Left ventricle myocardium inferior (tissue), 1 donor: ENCODE results near the gene SPATS2L. TPM values are rescaled to one million over a fixed set of nuclear protein-coding genes. Genes with fewer than 3 reads are reported as not detected.

Source experiments
- DNase-seq: peaks from one replicate; pipeline ENCODE4 v3.0.0-alpha.2; 2020
- H3K27ac ChIP-seq: fragments of 200-600 bp; replicated peaks from 2 replicates; pipeline ENCODE4 v1.8.0; 2021
- H3K27me3 ChIP-seq: fragments of 200-600 bp; 2 replicates; pipeline ENCODE4 v1.8.0; 2021; ENCODE audit warnings: low read depth
- H3K36me3 ChIP-seq: fragments of 200-600 bp; 2 replicates; pipeline ENCODE4 v1.8.0; 2021
- H3K4me1 ChIP-seq: fragments of 200-600 bp; 2 replicates; pipeline ENCODE4 v1.8.0; 2021
- H3K4me3 ChIP-seq: fragments of 200-600 bp; 2 replicates; pipeline ENCODE4 v1.8.0; 2021; ENCODE audit warnings: mild to moderate bottlenecking, moderate library complexity
- H3K9me3 ChIP-seq: fragments of 200-600 bp; replicated peaks from 2 replicates; pipeline ENCODE4 v1.8.0; 2021
- CTCF ChIP-seq: fragments of 200-600 bp; IDR thresholded peaks from 2 replicates; pipeline ENCODE4 v1.8.0; 2021; ENCODE audit warnings: antibody characterized with exemption, mild to moderate bottlenecking, borderline replicate concordance
- intact Hi-C: fragments of 100-400 bp; cut with micrococcal nuclease; formaldehyde crosslinking; loops from one replicate; pipeline ENCODE4 v1.11.0; 2022
- total RNA-seq: library from RNA; stranded (reverse); fragmentation: NEBNext Ultra II Directional; extraction: Animal tissue kit (Norgen Biotek cat#: 25700); gene quantifications from one replicate; pipeline ENCODE4 v1.2.1, GENCODE V29; 2021
- donor health status: DM: no; HTN: yes; CAD: no; lungs with severe emphysema.

Gene SPATS2L
- total RNA-seq, 1 donor from 2014 or later = 54.9 TPM

GRCh38 chr2:200404615-200405014, 98.1 kb downstream of the SPATS2L start:
- Histone ChIP-seq H3K27ac (no peak overlapping the region), H3K9me3 (no peaks in the 10 kb centered on the region), H3K4me1 (peaks cover 41% of the 10 kb centered on the region), H3K4me3 (no peak overlapping the region), H3K36me3 (no peaks in the 10 kb centered on the region), H3K27me3 (no peaks in the 10 kb centered on the region)
- no peak for DNase-seq
- intact Hi-C loops = no loop called here
- TF ChIP-seq CTCF = no peak

GRCh38 chr2:200405599-200406298, 99.3 kb downstream of the SPATS2L start:
- peak overlapping the region; percentile 25 for H3K27ac ChIP-seq
- H3K36me3 ChIP-seq = no peaks in the 10 kb centered on the region
- H3K4me1 ChIP-seq = peaks cover 41% of the 10 kb centered on the region
- H3K4me3 ChIP-seq = no peak overlapping the region
- DNase-seq = no peak
- TF ChIP-seq CTCF = no peak
- H3K9me3 ChIP-seq = no peaks in the 10 kb centered on the region
- no peaks in the 10 kb centered on the region for H3K27me3 ChIP-seq
- intact Hi-C loops = no loop called here

GRCh38 chr2:200406379-200406778, 99.9 kb downstream of the SPATS2L start:
- Histone ChIP-seq H3K4me3 (no peak overlapping the region), H3K27ac (peak overlapping the region; percentile 25), H3K36me3 (no peaks in the 10 kb centered on the region), H3K27me3 (no peaks in the 10 kb centered on the region), H3K9me3 (no peaks in the 10 kb centered on the region), H3K4me1 (peaks cover 41% of the 10 kb centered on the region)
- DNase-seq = no peak
- intact Hi-C loops = no loop called here
- TF ChIP-seq CTCF = no peak

GRCh38 chr2:200408428-200409316, 102.2 kb downstream of the SPATS2L start:
- intact Hi-C loops = no loop called here
- no peaks in the 10 kb centered on the region for H3K27me3 ChIP-seq
- peaks cover 41% of the 10 kb centered on the region for H3K4me1 ChIP-seq
- no peak overlapping the region for H3K27ac ChIP-seq
- H3K4me3 ChIP-seq = no peak overlapping the region
- no peaks in the 10 kb centered on the region for H3K9me3 ChIP-seq
- TF ChIP-seq CTCF = no peak
- DNase-seq = no peak
- H3K36me3 ChIP-seq = peaks cover 4% of the 10 kb centered on the region

DNA sequence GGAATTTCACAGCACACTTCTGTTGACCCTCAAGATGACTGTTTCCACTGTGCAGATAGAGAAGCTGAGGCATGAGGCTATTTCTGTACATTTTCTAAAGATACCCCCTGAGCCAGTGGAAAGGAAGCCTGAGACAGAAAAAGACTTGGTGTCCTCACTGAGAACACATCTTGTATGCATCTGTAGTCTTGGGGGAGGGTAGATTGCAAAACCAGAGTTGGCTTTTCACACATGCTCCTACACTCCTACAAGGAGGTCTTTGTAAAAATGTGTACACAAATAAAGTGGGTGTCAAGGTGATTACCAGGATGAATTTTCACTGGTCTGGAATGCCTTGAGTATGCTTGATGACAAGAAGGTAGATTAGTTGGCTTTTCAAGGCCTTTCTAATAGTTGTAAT, 105.3 kb downstream of the SPATS2L start:
- H3K36me3 ChIP-seq = peaks cover 20% of the 10 kb centered on the region
- no peak overlapping the region for H3K27ac ChIP-seq
- no peak for DNase-seq
- H3K4me1 ChIP-seq = peaks cover 16% of the 10 kb centered on the region
- H3K27me3 ChIP-seq = no peaks in the 10 kb centered on the region
- H3K4me3 ChIP-seq = no peak overlapping the region
- no peaks in the 10 kb centered on the region for H3K9me3 ChIP-seq
- intact Hi-C loops = no loop called here
- no peak for TF ChIP-seq CTCF
